ENCODE measurements around the gene TRERF1. TPM values are rescaled to one million over a fixed set of nuclear protein-coding genes. Genes with fewer than 3 reads are reported as not detected.
"Not testable (repeated sequence)": the region's sequence is repeated elsewhere in the genome, so short reads cannot be mapped to it uniquely, and the experiment has no call there.

Gene TRERF1
- total RNA-seq, 1 experiment from 2014 or later: 0.39 TPM

GRCh38 chr6:42468273-42468672, 16.5 kb upstream of the TRERF1 start:
- intact Hi-C loops (cut with micrococcal nuclease; ENCODE audit: unreplicated experiment): no loop called here

GRCh38 chr6:42467651-42468050, 15.9 kb upstream of the TRERF1 start:
- Histone ChIP-seq H3K4me3 (ENCODE audit: low read depth, low read length) (no peak overlapping the region), H3K27me3 (replicated peaks; ENCODE audit: control insufficient read depth, insufficient read depth, low read length) (no peaks in the 10 kb centered on the region), H3K36me3 (ENCODE audit: control insufficient read depth, insufficient read depth, low read length) (no peaks in the 10 kb centered on the region), H3K9me3 (no peaks in the 10 kb centered on the region), H3K4me1 (no peaks in the 10 kb centered on the region)
- ChIA-PET CTCF (no interaction called here), POLR2A (no interaction called here)
- no peaks in the 10 kb centered on the region for H3K36me3 Mint-ChIP-seq (ENCODE audit: insufficient read depth, unreplicated experiment)
- H3K27ac Mint-ChIP-seq (ENCODE audit: unreplicated experiment): no peak overlapping the region
- H3K27me3 Mint-ChIP-seq (ENCODE audit: insufficient read depth, unreplicated experiment): peaks cover 2% of the 10 kb centered on the region
- no peak for DNase-seq
- H3K9me3 Mint-ChIP-seq (ENCODE audit: unreplicated experiment): peaks cover 28% of the 10 kb centered on the region
- no peak overlapping the region for H3K4me3 Mint-ChIP-seq (ENCODE audit: unreplicated experiment)
- TF ChIP-seq CTCF (IDR thresholded peaks at IDR 0.05; ENCODE audit: insufficient read depth in 1 of 2, low read depth in 1 of 2, low read length in 1 of 2, severe bottlenecking in 1 of 2, unreplicated experiment in 1 of 2): no peak
- peaks cover 4% of the 10 kb centered on the region for H3K4me1 Mint-ChIP-seq (ENCODE audit: low read depth, unreplicated experiment)
- no TSS peak for BruUV-seq (replicated peaks)
- intact Hi-C loops (cut with micrococcal nuclease; ENCODE audit: unreplicated experiment): no loop called here

More at GRCh38 chr6:42468273-42468672, 16.5 kb upstream of the TRERF1 start:
- H3K36me3 ChIP-seq (ENCODE audit: control insufficient read depth, insufficient read depth, low read length): no peaks in the 10 kb centered on the region
- Mint-ChIP-seq H3K36me3 (ENCODE audit: insufficient read depth, unreplicated experiment) (no peaks in the 10 kb centered on the region), H3K9me3 (ENCODE audit: unreplicated experiment) (peaks cover 28% of the 10 kb centered on the region), H3K4me3 (ENCODE audit: unreplicated experiment) (no peak overlapping the region), H3K27ac (ENCODE audit: unreplicated experiment) (no peak overlapping the region), H3K4me1 (ENCODE audit: low read depth, unreplicated experiment) (peaks cover 4% of the 10 kb centered on the region), H3K27me3 (ENCODE audit: insufficient read depth, unreplicated experiment) (peaks cover 2% of the 10 kb centered on the region)
- no peaks in the 10 kb centered on the region for H3K4me1 ChIP-seq
- TF ChIP-seq CTCF (IDR thresholded peaks at IDR 0.05; ENCODE audit: insufficient read depth in 1 of 2, low read depth in 1 of 2, low read length in 1 of 2, severe bottlenecking in 1 of 2, unreplicated experiment in 1 of 2): no peak
- DNase-seq: no peak
- H3K27me3 ChIP-seq (replicated peaks; ENCODE audit: control insufficient read depth, insufficient read depth, low read length): no peaks in the 10 kb centered on the region
- no TSS peak for BruUV-seq (replicated peaks)
- no peak overlapping the region for H3K4me3 ChIP-seq (ENCODE audit: low read depth, low read length)
- ChIA-PET CTCF (no interaction called here), POLR2A (no interaction called here)
- H3K9me3 ChIP-seq: no peaks in the 10 kb centered on the region

GRCh38 chr6:42466470-42466869, 14.7 kb upstream of the TRERF1 start:
- BruUV-seq (replicated peaks); H3K36me3 ChIP-seq (ENCODE audit: control insufficient read depth, insufficient read depth, low read length); H3K9me3 ChIP-seq; H3K27me3 ChIP-seq (replicated peaks; ENCODE audit: control insufficient read depth, insufficient read depth, low read length); H3K27ac Mint-ChIP-seq (ENCODE audit: unreplicated experiment); CTCF ChIA-PET; intact Hi-C loops (cut with micrococcal nuclease; ENCODE audit: unreplicated experiment); H3K27me3 Mint-ChIP-seq (ENCODE audit: insufficient read depth, unreplicated experiment); DNase-seq; H3K4me1 Mint-ChIP-seq (ENCODE audit: low read depth, unreplicated experiment); H3K4me3 ChIP-seq (ENCODE audit: low read depth, low read length); H3K36me3 Mint-ChIP-seq (ENCODE audit: insufficient read depth, unreplicated experiment); H3K4me1 ChIP-seq; H3K4me3 Mint-ChIP-seq (ENCODE audit: unreplicated experiment); POLR2A ChIA-PET: not testable (repeated sequence)
- H3K9me3 Mint-ChIP-seq (ENCODE audit: unreplicated experiment): peaks cover 28% of the 10 kb centered on the region

GRCh38 chr6:42462474-42462972, 10.8 kb upstream of the TRERF1 start:
- peaks cover under 1% of the 10 kb centered on the region for H3K9me3 Mint-ChIP-seq (ENCODE audit: unreplicated experiment)
- H3K4me3 Mint-ChIP-seq (ENCODE audit: unreplicated experiment): no peak overlapping the region
- BruUV-seq (replicated peaks): no TSS peak
- no peak overlapping the region for H3K27ac Mint-ChIP-seq (ENCODE audit: unreplicated experiment)
- no peaks in the 10 kb centered on the region for H3K4me1 ChIP-seq
- H3K27me3 Mint-ChIP-seq (ENCODE audit: insufficient read depth, unreplicated experiment): no peaks in the 10 kb centered on the region
- H3K9me3 ChIP-seq: no peaks in the 10 kb centered on the region
- no peak for DNase-seq
- no peaks in the 10 kb centered on the region for H3K36me3 Mint-ChIP-seq (ENCODE audit: insufficient read depth, unreplicated experiment)
- ChIA-PET POLR2A (no interaction called here), CTCF (no interaction called here)
- intact Hi-C loops (cut with micrococcal nuclease; ENCODE audit: unreplicated experiment): no loop called here
- TF ChIP-seq CTCF (IDR thresholded peaks at IDR 0.05; ENCODE audit: insufficient read depth in 1 of 2, low read depth in 1 of 2, low read length in 1 of 2, severe bottlenecking in 1 of 2, unreplicated experiment in 1 of 2): no peak
- H3K4me3 ChIP-seq (ENCODE audit: low read depth, low read length): no peak overlapping the region
- H3K4me1 Mint-ChIP-seq (ENCODE audit: low read depth, unreplicated experiment): no peaks in the 10 kb centered on the region
- no peaks in the 10 kb centered on the region for H3K27me3 ChIP-seq (replicated peaks; ENCODE audit: control insufficient read depth, insufficient read depth, low read length)
- no peaks in the 10 kb centered on the region for H3K36me3 ChIP-seq (ENCODE audit: control insufficient read depth, insufficient read depth, low read length)

Measured in Caco-2 (cell line).